Activated B cell treated with CpG ODN at 0.5 μM for 24 hours (primary cell): Measurements from ENCODE around the gene CSMD2. TPM values are rescaled to one million over a fixed set of nuclear protein-coding genes. Genes with fewer than 3 reads are reported as not detected.

Experiments
- ATAC-seq: fragments of 200-7000 bp; cut with Tn5 transposase; one replicate; pipeline ENCODE4 v1.10.0; 2021; ENCODE audit warnings: low read depth, mild to moderate bottlenecking, moderate library complexity
- CTCF ChIA-PET: fragments of 350-600 bp; sonication (Branson Sonifier 250); formaldehyde crosslinking; loops from one replicate; lab custom pipeline; 2021; ENCODE audit warnings: antibody characterized with exemption; lab: Charles Lee
- POLR2A ChIA-PET: fragments of 350-600 bp; sonication (Branson Sonifier 250); formaldehyde crosslinking; loops from one replicate; lab custom pipeline; 2021; ENCODE audit warnings: antibody characterized with exemption; lab: Charles Lee
- DNase-seq: peaks from one replicate; pipeline ENCODE4 v3.0.0; 2022
- H3K27ac Mint-ChIP-seq: one replicate; pipeline ENCODE4 v1.8.0; 2020; ENCODE audit warnings: mixed read lengths
- H3K27me3 Mint-ChIP-seq: one replicate; pipeline ENCODE4 v1.8.0; 2021; ENCODE audit warnings: mixed read lengths
- H3K36me3 Mint-ChIP-seq: one replicate; pipeline ENCODE4 v1.8.0; 2021; ENCODE audit warnings: low read depth, mixed read lengths
- H3K4me1 Mint-ChIP-seq: one replicate; pipeline ENCODE4 v1.8.0; 2021; ENCODE audit warnings: mixed read lengths
- H3K4me3 Mint-ChIP-seq: one replicate; pipeline ENCODE4 v1.8.0; 2020; ENCODE audit warnings: mild to moderate bottlenecking, mixed read lengths
- H3K9me3 Mint-ChIP-seq: one replicate; pipeline ENCODE4 v1.8.0; 2020; ENCODE audit warnings: mixed read lengths
- intact Hi-C: fragments of 100-400 bp; cut with micrococcal nuclease; formaldehyde crosslinking; loops from one replicate; pipeline ENCODE4 v1.15.1; 2024
- total RNA-seq: library from RNA; stranded (reverse); gene quantifications from 2 replicates; pipeline ENCODE4 v1.2.3, GENCODE V29; 2022
- TF ChIP-seq, protein P1 (sequence below): fragments of 200-600 bp; IDR thresholded peaks from one replicate; pipeline ENCODE4 v1.8.0; 2022; ENCODE audit warnings: antibody characterized with exemption, mild to moderate bottlenecking

The CSMD2 gene
- total RNA-seq, 1 donor from 2014 or later: not detected

DNA sequence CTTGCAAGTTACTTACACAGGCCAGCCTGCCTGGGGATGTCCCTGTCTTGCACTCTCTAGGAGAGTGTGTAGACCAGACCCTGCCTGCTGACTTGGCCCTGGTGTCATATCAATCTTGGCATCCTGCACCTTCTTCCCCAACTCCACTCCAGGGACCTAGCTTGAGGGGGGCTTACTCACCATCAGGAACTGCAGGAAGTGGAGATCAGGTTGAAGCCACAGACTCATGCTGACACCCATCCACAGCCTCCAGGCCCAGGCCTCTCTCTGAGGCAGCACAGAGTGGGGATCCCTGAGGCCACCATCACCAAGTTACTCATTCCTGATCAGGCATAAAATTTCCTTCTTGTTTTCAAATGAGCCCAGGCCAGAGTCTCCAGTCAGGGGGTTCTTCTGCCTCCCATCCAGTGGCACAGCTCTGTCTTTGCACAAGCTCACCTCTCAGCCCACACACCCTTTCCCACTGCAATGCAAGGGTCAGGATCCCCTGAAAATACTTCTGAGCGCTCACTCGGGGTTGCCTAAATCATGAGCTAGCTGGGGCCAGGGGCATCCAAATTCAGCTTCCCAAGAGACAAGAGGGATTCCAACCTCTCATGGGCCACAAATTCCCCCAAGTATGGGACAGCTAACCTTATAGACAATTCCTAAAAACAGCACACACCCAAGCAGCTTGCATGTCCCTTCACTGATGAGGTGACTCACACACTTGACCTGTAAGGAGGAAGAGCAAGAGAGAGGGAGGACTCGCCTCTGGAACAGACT is 33.5 kb downstream of the CSMD2 start:
- peaks cover 3% of the 10 kb centered on the region for H3K27me3 Mint-ChIP-seq
- no peaks in the 10 kb centered on the region for H3K9me3 Mint-ChIP-seq
- H3K4me1 Mint-ChIP-seq: no peaks in the 10 kb centered on the region
- DNase-seq: no peak
- H3K4me3 Mint-ChIP-seq: no peak overlapping the region
- ATAC-seq: no peak
- ChIA-PET CTCF (no interaction called here), POLR2A (no interaction called here)
- no peaks in the 10 kb centered on the region for H3K36me3 Mint-ChIP-seq
- TF ChIP-seq, protein P1, sequence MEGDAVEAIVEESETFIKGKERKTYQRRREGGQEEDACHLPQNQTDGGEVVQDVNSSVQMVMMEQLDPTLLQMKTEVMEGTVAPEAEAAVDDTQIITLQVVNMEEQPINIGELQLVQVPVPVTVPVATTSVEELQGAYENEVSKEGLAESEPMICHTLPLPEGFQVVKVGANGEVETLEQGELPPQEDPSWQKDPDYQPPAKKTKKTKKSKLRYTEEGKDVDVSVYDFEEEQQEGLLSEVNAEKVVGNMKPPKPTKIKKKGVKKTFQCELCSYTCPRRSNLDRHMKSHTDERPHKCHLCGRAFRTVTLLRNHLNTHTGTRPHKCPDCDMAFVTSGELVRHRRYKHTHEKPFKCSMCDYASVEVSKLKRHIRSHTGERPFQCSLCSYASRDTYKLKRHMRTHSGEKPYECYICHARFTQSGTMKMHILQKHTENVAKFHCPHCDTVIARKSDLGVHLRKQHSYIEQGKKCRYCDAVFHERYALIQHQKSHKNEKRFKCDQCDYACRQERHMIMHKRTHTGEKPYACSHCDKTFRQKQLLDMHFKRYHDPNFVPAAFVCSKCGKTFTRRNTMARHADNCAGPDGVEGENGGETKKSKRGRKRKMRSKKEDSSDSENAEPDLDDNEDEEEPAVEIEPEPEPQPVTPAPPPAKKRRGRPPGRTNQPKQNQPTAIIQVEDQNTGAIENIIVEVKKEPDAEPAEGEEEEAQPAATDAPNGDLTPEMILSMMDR: no peak
- H3K27ac Mint-ChIP-seq: no peak overlapping the region
- intact Hi-C loops: no loop called here

DNA sequence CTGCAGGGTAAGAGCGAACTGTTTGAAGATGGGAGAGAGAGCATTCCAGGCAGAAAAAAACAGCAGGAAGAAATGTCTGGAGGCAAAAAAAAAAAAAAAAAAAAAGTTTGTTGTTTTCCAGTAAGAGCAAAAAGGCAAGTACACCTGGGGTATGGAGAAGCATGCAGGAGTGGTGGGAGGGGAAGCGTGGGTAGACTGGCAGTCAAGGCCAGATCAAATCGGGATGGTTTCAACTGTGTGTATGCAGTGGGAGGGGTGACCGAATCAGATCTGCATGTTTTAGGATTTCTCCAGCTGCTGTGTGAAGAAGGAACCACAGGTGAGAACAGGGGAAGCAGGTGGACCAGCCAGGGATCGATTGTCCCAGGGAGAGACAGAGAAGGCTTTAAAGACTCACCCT is 34.7 kb downstream of the CSMD2 start:
- ChIA-PET CTCF (no interaction called here), POLR2A (no interaction called here)
- Mint-ChIP-seq H3K27me3 (peaks cover 4% of the 10 kb centered on the region), H3K36me3 (no peaks in the 10 kb centered on the region), H3K9me3 (no peaks in the 10 kb centered on the region), H3K4me1 (no peaks in the 10 kb centered on the region), H3K4me3 (no peak overlapping the region), H3K27ac (no peak overlapping the region)
- no peak for ATAC-seq
- TF ChIP-seq, protein P1: no peak
- intact Hi-C loops: no loop called here
- DNase-seq: no peak

DNA sequence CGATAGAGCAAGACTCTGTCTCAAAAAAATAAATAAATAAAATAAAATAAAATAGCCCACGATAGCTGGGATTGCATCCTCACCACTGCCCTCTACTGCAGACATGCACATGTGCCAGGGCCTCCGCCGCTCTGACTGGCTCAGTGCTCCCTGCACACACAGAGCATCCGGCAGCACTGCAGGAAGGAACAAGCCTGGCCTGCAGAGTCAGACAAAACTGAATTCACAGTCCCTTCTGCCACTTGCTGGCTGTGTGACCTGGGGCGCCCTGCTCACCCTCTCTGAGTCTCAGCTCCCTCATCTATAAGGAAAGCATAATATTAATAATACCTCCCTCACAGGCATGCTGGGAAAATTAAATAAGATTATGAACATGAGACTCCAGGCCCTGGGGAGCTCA is 35.4 kb downstream of the CSMD2 start:
- Mint-ChIP-seq H3K4me1 (no peaks in the 10 kb centered on the region), H3K9me3 (no peaks in the 10 kb centered on the region), H3K4me3 (no peak overlapping the region), H3K27me3 (peaks cover 4% of the 10 kb centered on the region), H3K36me3 (no peaks in the 10 kb centered on the region), H3K27ac (no peak overlapping the region)
- ATAC-seq: no peak
- intact Hi-C loops: no loop called here
- DNase-seq: no peak
- CTCF ChIA-PET: no interaction called here
- POLR2A ChIA-PET: interaction anchor here (0.5 kb wide), 1 partner anchor 15 kb away, joined by 3 read pairs; no protein-coding TSS in a partner anchor
- TF ChIP-seq, protein P1: no peak

DNA sequence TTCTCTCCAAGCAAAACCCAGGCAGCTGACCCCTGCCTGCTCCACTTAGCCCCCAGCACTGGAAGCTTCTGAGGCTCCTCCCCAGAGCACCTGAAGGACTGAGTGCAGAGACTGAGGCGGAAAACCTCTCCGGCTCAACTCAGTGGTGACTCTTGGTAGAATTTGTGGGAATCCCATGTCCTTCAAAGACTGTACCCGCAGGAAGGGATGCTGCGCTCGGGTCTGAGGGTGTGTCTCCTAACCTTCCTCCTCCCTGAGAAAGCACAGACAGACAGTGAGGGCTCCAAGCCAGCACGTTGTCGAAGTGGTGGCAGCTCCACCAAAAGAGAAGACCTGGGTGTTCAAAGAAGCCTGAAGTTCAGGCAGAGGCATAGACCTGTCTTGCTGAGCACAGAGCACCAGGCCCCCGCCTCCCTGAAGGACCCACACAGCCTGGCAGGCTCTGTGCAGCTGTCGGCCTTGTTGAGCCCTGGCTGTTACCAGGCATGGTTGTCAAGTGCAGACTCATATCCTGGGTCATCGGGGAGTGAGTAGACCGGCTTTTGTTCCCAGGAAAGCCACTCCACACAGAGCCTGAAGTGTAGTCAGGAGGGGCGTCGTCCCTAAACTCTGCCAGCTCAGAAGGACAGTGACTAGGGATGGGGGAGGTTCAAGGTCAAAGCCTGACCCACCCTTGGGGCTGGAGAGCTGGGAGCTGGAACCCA is 36.7 kb downstream of the CSMD2 start:
- no peaks in the 10 kb centered on the region for H3K9me3 Mint-ChIP-seq
- ChIA-PET CTCF (no interaction called here), POLR2A (no interaction called here)
- no peak for DNase-seq
- ATAC-seq: no peak
- intact Hi-C loops: no loop called here
- no peak overlapping the region for H3K27ac Mint-ChIP-seq
- no peaks in the 10 kb centered on the region for H3K4me1 Mint-ChIP-seq
- H3K4me3 Mint-ChIP-seq: no peak overlapping the region
- H3K27me3 Mint-ChIP-seq: peaks cover 4% of the 10 kb centered on the region
- TF ChIP-seq, protein P1: no peak
- no peaks in the 10 kb centered on the region for H3K36me3 Mint-ChIP-seq
